GM21367 (cell line): ENCODE measurements around the gene ESR1.
"Not testable (repeated sequence)": the region's sequence is repeated elsewhere in the genome, so short reads cannot be mapped to it uniquely, and the experiment has no call there.

Experiments used
- ATAC-seq: cut with Tn5 transposase; IDR thresholded peaks from one replicate; pipeline ENCODE4 v1.9.1; 2021; ENCODE audit not compliant: unreplicated experiment

The ESR1 gene

GRCh38 chr6:151964412-151964811 lies 156.9 kb downstream of the ESR1 start:
- ATAC-seq = not testable (repeated sequence)

DNA sequence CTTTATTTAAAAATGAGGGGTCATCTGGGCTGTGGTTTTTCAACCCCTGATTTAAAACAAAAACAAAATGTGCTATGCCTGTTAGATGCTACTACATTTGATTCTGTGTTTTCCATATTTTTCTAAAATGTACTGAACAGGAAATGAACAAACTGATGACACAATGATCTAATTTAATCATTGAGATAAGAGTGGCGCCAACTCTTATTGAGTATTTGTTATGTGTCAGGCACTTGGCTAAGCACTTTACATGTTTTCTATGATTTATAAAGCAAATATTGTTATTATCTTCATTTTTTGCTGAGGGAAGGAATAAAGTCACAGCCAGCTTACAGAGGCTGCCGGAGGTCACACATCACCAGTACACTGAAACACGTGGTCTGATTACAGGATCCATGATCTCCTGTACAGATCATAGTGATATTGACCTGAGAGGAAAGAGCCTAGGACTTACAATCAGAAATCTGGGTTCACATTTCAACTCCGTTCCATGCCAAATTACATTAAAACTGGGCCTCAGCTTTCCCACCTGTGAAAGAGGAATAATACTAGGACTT lies 166.7 kb downstream of the ESR1 start:
- no peak for ATAC-seq

DNA sequence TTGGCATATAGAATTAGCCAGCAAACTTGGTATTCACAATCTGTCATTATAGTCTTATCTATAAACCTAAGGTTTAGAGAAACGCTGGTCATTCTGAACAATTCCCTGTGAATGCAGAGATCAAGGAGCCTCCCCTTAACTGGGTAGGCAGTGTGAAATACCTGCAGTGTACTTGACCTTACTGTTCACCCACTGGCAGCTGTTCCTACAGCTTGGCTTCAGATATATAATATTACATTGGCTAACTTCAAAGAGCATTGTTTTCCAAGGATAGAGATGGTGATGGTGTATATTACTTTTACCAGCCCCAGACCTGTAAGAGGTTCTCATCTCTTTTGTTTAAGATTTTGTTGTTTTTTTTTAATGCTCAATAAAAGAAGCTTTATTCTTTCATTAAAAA lies 168.3 kb downstream of the ESR1 start:
- no peak for ATAC-seq

GRCh38 chr6:151988199-151988598 lies 180.7 kb downstream of the ESR1 start:
- not testable (repeated sequence) for ATAC-seq

DNA sequence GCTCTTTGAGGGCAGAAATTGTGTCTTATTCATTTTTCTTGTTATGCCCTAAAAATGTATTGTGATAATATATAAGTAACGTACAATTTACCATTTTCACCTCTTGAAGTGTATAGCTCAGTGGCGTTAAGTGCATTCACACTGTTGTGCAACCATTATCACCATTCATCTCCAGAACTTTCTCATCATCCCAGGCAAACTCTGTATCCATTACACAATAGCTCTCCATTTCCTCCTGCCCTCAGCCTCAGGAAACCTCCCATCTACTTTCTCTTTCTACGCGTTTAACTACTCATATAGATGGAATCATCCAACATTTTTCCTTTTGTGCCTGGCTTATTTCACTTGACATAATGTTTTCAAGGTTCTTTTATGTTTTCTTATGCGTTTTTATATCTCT lies 184.6 kb downstream of the ESR1 start:
- ATAC-seq = no peak

GRCh38 chr6:151993364-151993763 lies 185.9 kb downstream of the ESR1 start:
- ATAC-seq = no peak

DNA sequence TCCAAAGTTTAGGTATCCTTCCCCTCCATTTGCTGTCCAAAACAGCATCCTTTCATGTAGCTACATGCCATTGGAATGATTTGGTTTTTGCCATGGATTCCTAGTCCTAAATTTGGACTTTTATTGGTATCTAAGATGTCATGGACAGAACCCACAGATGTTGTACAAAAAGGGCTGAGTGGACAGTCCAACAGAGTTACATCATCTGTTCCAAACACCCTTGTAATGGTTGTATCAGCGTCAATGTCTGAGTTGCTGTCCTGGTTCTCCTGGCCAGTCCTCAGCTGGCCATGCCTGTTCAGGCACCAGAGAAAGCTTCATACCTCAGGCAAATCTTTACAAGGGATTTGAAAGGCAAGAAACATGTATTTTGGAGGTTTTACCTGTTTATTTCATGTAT lies 191.3 kb downstream of the ESR1 start:
- ATAC-seq = no peak

- ATAC-seq = no peak
Measured at GRCh38 chr6:151999194-151999593, 191.7 kb downstream of the ESR1 start.

GRCh38 chr6:152001408-152001807 lies 193.9 kb downstream of the ESR1 start:
- no peak for ATAC-seq

DNA sequence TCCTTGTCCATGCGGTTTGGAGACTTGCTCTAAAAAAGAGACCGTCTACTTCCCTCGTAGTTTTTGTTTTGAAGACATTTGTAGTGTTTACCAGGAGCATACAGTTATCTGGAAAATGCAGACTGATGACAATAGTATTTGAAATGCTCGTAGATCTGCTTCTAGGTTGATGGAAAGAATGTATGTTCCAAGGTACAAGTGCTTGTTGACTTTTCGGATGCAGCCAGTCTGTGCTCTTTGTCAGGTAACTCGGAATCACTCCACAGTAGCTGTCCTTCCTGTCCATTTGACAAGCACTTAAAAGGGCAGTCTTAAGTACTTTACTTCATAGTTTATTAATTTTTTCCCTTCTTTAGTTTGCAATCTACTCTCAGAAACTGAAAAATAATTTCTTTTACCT lies 194.8 kb downstream of the ESR1 start:
- no peak for ATAC-seq

DNA sequence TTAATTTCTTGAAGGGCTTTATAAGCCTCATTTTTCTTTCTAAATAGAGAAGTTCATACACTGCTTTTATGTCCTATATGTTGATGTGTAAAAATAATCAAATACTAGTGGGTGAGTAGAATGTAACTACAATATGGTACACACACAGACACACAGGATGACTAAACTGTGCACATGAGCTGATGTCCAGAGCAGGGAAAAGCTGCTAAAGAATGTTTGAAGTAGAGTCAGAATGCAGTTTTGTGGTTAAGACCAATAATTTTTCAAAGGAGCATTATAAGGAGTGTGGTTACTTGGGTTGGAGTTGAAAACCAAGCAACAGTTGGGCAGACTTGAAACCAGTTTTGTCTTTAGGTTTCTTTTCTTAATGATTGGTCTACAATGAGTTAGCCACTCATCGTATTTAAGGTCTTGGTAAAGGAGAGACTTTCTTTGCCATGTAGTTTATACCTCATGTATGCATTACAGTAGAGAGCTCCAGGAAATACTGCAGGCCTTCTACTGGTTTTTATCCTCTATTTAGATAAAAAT lies 196.6 kb downstream of the ESR1 start:
- ATAC-seq = no peak

GRCh38 chr6:152004896-152005295 lies 197.4 kb downstream of the ESR1 start:
- ATAC-seq = no peak

DNA sequence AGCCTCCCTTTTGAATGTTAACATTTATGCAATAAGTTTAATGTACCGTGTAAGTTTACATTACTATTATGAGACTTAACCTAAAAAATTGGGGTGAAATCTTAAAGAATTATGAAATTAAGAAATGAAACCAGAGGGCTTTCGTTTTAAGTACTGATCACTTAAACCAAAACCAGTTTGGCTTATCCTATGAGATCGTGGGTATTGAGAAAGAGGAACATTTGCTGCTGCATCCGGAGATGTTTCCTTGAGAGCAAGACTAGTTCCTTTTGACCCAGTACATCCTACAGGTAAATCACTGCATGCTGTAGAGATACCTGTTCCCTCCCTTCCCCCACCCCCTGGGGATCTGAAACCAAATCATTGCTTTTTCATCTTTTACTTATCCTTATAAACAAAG lies 201.3 kb downstream of the ESR1 start:
- ATAC-seq = no peak

GRCh38 chr6:152012227-152012626 lies 204.7 kb downstream of the ESR1 start:
- no peak for ATAC-seq

GRCh38 chr6:152018876-152019275 lies 211.4 kb downstream of the ESR1 start:
- ATAC-seq = no peak

DNA sequence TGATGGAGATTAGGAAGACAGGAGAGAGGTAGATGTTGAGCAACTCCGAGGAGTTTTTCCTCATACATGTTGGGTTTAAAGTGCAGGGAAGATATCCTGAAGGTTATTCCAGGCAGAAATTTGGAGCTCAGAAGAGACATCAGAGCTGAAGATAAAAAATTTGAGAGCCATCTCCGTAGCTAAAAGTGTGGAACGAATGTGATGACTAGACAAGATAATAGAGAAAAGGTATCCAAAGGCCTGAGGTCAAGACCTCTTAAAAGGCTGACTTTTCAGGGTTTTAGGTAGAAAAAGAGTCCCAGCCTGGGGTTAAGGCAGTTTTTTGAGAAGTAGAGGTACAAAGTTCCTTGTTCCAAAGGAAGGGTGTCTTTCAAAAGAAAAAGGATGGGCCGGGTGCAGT lies 214.8 kb downstream of the ESR1 start:
- no peak for ATAC-seq

DNA sequence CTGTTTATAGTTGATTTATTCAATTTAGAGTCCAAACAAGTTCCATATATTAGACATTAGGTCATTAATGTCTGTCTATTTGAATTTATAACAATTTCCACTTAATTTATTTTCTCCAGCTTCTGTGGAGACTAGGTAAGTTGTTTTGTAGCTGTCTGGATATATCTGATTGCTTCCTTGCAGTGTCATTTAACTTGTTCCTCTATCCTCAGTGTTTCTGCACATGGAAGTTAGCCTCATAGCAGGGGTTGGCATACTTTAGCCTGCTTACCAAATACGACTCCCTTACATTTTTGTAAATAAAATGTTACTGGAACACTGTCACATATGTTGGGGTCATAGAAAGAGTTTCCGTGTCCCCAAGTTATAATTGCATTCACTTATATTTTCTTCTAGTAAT lies 216.1 kb downstream of the ESR1 start:
- no peak for ATAC-seq

- ATAC-seq = no peak
Measured at GRCh38 chr6:152026291-152026690, 218.8 kb downstream of the ESR1 start.

DNA sequence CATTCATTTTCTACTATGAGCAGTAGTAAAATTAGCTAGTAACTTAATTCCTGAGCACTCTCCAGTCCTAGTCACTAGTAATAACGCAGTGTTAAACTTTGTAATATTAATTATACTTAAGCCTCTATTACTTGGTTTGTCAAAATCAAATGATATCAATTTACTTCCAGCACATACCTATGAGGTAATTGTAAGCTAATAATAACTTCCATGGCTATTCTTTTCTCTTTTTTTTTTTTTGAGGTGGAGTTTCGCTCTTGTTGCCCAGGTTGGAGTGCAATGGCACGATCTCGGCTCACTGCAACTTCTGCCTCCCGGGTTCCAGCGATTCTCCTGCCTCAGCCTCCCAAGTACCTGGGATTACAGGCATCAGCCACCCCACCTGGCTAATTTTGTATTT lies 219.3 kb downstream of the ESR1 start:
- ATAC-seq = not testable (repeated sequence)

DNA sequence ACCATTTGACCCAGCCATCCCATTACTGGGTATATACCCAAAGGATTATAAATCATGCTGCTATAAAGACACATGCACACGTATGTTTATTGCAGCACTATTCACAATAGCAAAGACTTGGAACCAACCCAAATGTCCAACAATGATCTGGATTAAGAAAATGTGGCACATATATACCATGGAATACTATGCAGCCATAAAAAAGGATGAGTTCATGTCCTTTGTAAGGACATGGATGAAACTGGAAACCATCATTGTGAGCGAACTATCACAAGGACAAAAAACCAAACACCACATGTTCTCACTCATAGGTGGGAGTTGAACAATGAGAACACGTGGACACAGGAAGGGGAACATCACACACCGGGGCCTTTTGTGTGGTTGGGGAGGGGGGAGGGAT lies 226.3 kb downstream of the ESR1 start:
- not testable (repeated sequence) for ATAC-seq

DNA sequence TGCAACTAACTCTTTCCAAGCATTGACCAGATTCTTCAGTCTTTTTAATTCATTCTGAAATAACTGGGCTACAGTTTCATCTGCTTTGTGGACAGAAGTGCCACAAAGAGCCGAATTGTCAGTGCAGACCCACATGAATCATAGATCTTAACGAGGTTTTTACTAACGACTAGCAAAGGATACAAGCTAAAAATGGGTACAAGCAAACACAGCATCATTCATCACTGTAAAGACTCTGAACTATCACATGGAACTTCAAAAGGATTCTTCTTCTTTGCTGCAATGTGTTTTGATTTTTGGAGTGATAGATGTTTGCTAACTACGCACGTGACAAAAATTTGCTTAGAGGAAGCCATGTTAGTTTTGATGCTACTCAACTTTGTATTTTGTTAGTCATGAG lies 227.1 kb downstream of the ESR1 start:
- no peak for ATAC-seq

DNA sequence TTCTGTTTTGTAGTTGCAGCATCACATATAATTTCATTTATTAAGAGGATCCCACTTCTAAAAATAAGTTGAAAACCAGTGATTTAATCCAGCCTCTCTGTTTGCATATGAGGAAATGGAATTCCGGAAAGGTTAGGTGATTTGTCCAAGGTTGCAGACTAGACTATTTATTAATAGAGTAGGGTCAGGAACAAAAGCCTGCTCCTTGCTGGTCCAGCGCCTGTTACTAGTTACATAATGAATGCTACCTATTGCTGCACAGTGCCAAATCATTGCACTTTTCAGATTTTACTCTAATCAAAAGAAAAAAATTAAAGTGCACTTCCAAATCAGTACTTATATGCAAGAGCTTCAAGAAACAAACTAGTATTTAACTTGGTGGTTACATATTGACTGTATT lies 238.6 kb downstream of the ESR1 start:
- ATAC-seq = no peak

DNA sequence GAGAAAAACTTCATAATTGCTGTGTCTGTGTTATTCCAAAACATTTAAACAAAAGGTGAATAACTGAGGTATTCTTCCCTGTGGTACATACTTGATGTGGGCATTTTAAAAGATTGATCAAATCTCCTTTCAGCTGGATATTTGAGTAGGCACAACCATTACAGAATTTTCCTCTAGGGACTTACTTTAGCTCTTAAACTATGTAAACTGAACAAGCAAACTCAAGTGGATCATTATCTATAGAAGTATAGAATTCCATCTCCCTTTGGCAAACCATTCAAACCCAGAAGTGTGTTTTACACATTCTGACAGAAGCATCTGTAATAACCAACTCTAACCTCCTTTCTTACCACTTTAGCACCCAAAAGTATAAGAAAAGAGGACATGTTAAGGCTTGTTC lies 241.4 kb downstream of the ESR1 start:
- no peak for ATAC-seq
